ENCODE measurements around the gene LMAN2. TPM values are rescaled to one million over a fixed set of nuclear protein-coding genes. Genes with fewer than 3 reads are reported as not detected.
"Not testable (repeated sequence)": the region's sequence is repeated elsewhere in the genome, so short reads cannot be mapped to it uniquely, and the experiment has no call there.

LMAN2 gene
- total RNA-seq, 1 donor from 2014 or later: 130 TPM

DNA sequence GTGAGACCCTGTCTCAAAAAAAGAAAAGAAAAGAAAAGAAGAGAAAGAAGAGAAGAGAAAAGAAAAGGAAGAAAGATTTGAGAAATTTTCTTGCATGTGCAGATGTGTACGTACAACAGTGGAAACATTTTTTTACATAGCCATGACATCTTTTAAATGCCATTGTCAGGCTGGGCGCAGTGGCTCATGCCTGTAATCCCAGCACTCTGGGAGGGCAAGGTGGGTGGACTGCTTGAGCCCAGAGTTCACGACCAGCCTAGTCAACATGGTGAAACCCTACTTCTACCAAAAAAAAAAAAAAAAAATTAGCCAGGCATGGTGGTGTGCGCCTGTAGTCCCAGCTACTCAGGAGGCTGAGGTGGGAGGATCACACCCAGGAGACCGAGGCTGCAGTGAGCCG lies 6.6 kb downstream of the LMAN2 start:
- H3K27me3 Mint-ChIP-seq (ENCODE audit: low read depth): no peaks in the 10 kb centered on the region
- no peak for DNase-seq (ENCODE audit: low spot score)
- H3K27ac Mint-ChIP-seq: no peak overlapping the region
- H3K4me3 Mint-ChIP-seq (ENCODE audit: low read depth): no peak overlapping the region
- intact Hi-C loops (cut with micrococcal nuclease): no loop called here
- peaks cover 2% of the 10 kb centered on the region for H3K9me3 Mint-ChIP-seq
- H3K4me1 Mint-ChIP-seq (ENCODE audit: low read depth): peaks cover 32% of the 10 kb centered on the region
- H3K36me3 Mint-ChIP-seq (ENCODE audit: low read depth): peaks cover 60% of the 10 kb centered on the region

DNA sequence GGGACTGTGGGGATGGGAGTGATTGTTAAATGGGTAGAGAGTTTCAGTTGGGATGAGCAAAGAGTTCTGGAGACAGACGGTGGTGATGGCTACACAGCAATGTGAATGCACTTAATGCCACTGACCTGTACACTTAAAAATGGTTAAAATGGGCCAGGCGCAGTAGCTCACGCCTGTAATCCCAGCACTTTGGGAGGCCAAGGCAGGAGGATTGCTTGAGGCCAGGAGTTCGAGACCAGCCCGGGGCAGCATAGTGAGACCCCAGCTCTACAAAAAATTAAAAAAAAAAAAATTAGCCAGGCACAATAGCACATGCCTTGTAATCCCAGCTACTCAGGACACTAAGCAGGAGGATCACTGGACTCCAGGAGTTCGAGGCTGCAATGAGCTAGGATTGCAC lies 7.7 kb downstream of the LMAN2 start:
- peaks cover 28% of the 10 kb centered on the region for H3K4me1 Mint-ChIP-seq (ENCODE audit: low read depth)
- no peaks in the 10 kb centered on the region for H3K27me3 Mint-ChIP-seq (ENCODE audit: low read depth)
- DNase-seq (ENCODE audit: low spot score): no peak
- peaks cover 56% of the 10 kb centered on the region for H3K36me3 Mint-ChIP-seq (ENCODE audit: low read depth)
- H3K9me3 Mint-ChIP-seq: peaks cover 5% of the 10 kb centered on the region
- peak overlapping the region; percentile 6 for H3K27ac Mint-ChIP-seq
- no peak overlapping the region for H3K4me3 Mint-ChIP-seq (ENCODE audit: low read depth)
- intact Hi-C loops (cut with micrococcal nuclease): no loop called here

DNA sequence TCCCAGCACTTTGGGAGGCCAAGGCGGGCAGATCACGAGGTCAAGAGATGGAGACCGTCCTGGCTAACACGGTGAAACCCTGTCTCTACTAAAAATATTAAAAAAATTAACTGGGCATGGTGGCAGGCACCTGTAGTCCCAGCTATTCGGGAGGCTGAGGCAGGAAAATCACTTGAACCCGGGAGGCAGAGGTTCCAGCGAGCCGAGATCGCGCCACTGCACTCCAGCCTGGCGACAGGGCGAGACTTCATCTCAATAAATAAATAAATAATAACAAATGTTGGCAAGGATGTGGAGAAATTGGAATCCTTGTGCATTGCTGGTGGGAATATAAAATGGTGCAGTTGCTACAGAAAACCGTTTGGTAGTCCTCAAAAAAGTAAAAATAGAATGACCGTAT lies 8.5 kb downstream of the LMAN2 start:
- intact Hi-C loops (cut with micrococcal nuclease); H3K9me3 Mint-ChIP-seq; H3K4me3 Mint-ChIP-seq (ENCODE audit: low read depth); H3K27ac Mint-ChIP-seq; H3K27me3 Mint-ChIP-seq (ENCODE audit: low read depth); DNase-seq (ENCODE audit: low spot score): not testable (repeated sequence)
- peaks cover 56% of the 10 kb centered on the region for H3K36me3 Mint-ChIP-seq (ENCODE audit: low read depth)
- peaks cover 28% of the 10 kb centered on the region for H3K4me1 Mint-ChIP-seq (ENCODE audit: low read depth)

DNA sequence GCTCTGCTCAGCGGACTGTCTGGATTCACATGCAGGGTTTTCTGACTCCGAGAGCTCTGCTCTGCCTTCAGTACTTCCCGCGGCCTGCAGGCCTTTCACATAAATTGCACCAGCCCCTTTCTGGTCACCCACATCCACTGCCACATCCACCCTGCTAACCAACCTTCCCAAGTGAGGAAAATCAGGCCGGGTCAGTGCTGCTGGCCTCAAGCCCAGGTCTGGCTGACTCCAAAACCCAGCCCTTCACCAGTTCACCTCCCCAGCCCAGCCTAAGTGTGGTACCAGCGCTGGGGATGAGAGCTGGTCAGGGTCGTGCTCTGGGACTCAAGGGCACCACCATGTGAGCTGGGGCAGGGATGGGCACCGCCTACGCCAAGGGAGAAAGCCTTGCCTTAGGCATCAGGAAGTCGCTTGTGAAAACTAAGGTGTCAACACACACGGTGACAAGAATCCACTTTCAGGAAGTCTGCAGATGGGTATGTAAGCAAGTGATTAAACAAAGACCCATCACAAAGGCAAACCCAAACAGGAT lies 12.3 kb downstream of the LMAN2 start:
- H3K27ac Mint-ChIP-seq: no peak overlapping the region
- no peak overlapping the region for H3K4me3 Mint-ChIP-seq (ENCODE audit: low read depth)
- H3K36me3 Mint-ChIP-seq (ENCODE audit: low read depth): peaks cover 62% of the 10 kb centered on the region
- H3K27me3 Mint-ChIP-seq (ENCODE audit: low read depth): no peaks in the 10 kb centered on the region
- peaks cover 17% of the 10 kb centered on the region for H3K4me1 Mint-ChIP-seq (ENCODE audit: low read depth)
- intact Hi-C loops (cut with micrococcal nuclease): no loop called here
- peaks cover 5% of the 10 kb centered on the region for H3K9me3 Mint-ChIP-seq
- no peak for DNase-seq (ENCODE audit: low spot score)

DNA sequence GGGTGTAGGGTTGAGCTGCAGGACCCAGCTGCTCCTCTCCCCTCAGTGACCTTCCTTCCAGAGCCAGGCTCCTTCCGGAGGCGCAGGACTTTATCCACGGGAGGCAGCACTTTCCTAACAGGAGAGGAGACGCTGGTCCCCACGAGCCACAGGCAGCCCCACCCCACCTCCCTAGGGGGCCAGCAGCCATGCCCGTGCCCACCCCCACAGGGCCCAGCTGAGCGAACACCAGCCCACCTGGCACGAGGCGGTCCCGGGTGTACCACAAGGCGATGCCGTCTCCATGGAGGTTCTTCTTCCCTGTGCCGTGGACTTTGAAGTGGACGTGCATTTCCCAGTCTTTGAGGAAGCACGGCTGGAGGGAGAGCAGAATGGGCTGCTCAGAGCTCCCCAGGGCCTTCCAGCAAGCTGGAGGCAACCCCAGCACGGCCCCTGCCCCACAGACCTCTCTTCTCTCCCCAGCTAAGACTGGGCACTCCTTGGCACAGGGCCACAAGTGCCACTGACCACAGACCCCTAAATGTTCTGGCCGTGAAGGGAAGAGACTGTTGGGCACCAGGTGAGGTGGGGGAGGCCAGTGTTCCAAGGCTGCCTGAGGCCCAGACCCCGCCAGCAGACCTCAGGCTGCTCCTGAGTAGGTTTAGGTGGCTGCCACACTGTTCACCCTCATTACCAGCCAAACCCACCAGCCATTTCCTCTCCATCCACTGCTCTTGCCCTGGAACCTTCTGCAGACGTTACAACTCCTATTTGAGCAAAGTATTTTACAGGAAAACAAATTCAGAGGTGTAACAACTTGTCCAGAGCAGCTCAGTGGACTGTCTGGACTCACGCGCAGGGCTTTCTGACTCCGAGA lies 13.0 kb downstream of the LMAN2 start:
- Mint-ChIP-seq H3K4me3 (ENCODE audit: low read depth) (no peak overlapping the region), H3K27ac (no peak overlapping the region), H3K27me3 (ENCODE audit: low read depth) (no peaks in the 10 kb centered on the region), H3K9me3 (peaks cover 5% of the 10 kb centered on the region), H3K4me1 (ENCODE audit: low read depth) (peaks cover 14% of the 10 kb centered on the region), H3K36me3 (ENCODE audit: low read depth) (peaks cover 65% of the 10 kb centered on the region)
- intact Hi-C loops (cut with micrococcal nuclease): no loop called here
- no peak for DNase-seq (ENCODE audit: low spot score)

DNA sequence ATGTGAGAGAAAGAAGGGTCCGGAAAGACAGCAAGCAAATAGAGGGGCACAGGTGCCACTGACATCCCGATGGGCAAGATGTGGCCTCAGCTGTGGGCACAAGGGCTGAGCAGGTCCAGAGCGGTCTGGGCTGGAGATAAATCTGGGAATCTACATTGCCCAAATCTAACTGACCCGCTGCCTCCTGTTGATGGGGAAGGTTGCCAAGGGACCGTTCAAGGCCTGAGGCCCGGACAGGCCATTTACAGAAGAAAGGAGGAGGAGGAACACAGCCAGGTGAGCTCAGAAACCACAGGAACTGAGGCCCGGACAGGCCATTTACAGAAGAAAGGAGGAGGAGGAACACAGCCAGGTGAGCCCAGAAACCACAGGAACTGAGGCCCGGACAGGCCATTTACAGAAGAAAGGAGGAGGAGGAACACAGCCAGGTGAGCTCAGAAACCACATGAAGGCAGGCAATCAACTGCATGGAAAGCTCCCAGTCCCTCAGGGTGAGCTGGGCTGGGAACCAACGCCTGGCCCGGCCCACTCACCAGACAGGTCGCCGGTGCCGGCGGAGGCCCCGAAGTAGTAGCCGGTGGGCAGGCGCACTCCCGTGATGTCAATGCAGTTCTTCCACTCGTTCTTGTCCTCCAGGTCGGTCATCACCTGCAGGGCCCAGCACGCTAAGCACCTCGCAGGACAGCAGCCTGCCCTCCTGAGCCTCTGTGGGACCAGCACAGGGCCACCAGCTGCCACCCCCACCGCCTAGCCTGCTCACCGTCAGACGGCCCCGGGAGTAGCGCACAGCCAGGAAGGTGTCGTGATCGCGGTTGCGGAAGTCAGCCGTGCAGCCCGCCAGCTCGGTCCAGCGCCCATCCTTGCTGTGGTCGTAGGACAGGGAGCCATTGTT lies 14.6 kb downstream of the LMAN2 start:
- intact Hi-C loops (cut with micrococcal nuclease): no loop called here
- H3K4me3 Mint-ChIP-seq (ENCODE audit: low read depth): no peak overlapping the region
- H3K4me1 Mint-ChIP-seq (ENCODE audit: low read depth): peaks cover 13% of the 10 kb centered on the region
- H3K36me3 Mint-ChIP-seq (ENCODE audit: low read depth): peaks cover 63% of the 10 kb centered on the region
- H3K27me3 Mint-ChIP-seq (ENCODE audit: low read depth): no peaks in the 10 kb centered on the region
- no peak for DNase-seq (ENCODE audit: low spot score)
- peaks cover 5% of the 10 kb centered on the region for H3K9me3 Mint-ChIP-seq
- no peak overlapping the region for H3K27ac Mint-ChIP-seq

DNA sequence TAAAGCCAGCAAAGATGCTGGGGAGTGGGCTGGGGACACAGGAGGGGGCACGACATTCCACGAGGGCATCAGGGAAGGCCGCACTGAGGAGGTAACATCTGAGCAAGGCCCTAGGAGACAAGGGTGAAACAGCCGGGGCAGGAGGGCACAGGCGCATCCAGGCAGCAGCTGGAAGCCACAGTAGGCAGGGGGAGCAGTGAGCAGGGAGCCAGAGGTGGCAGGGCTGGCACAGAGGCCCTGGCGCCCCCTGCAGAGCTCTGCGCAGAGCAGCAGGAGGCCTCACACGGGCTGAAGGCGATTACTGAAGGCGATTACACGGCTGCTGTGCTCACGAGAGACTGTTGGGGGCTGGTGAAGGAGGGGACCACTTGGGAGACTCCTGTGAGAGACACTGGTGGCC lies 15.4 kb downstream of the LMAN2 start:
- Mint-ChIP-seq H3K27ac (no peak overlapping the region), H3K4me3 (ENCODE audit: low read depth) (no peak overlapping the region), H3K4me1 (ENCODE audit: low read depth) (peaks cover 7% of the 10 kb centered on the region), H3K9me3 (peaks cover 5% of the 10 kb centered on the region), H3K36me3 (ENCODE audit: low read depth) (peaks cover 62% of the 10 kb centered on the region), H3K27me3 (ENCODE audit: low read depth) (no peaks in the 10 kb centered on the region)
- intact Hi-C loops (cut with micrococcal nuclease): no loop called here
- DNase-seq (ENCODE audit: low spot score): no peak

DNA sequence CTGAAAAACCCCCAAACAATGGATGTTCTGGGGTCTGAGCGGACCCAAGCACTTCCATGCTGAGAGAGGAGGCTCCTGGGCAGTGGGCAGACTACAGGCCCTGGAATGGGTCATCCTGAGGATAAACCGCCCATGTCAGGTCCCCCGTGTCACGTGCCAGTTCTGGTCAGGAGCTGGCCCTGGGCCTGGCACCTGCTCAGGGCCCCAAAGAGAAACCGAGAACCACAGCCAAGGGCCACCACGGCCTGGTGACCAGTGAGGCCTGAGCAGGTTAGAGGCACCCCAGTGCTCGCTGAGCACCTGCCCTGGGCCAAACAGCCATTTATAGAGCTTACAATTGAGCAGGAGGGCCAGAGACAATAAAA lies 15.8 kb downstream of the LMAN2 start:
- Mint-ChIP-seq H3K9me3 (peaks cover 5% of the 10 kb centered on the region), H3K27me3 (ENCODE audit: low read depth) (no peaks in the 10 kb centered on the region), H3K4me3 (ENCODE audit: low read depth) (no peak overlapping the region), H3K36me3 (ENCODE audit: low read depth) (peaks cover 66% of the 10 kb centered on the region), H3K4me1 (ENCODE audit: low read depth) (peaks cover 7% of the 10 kb centered on the region), H3K27ac (no peak overlapping the region)
- intact Hi-C loops (cut with micrococcal nuclease): no loop called here
- no peak for DNase-seq (ENCODE audit: low spot score)

DNA sequence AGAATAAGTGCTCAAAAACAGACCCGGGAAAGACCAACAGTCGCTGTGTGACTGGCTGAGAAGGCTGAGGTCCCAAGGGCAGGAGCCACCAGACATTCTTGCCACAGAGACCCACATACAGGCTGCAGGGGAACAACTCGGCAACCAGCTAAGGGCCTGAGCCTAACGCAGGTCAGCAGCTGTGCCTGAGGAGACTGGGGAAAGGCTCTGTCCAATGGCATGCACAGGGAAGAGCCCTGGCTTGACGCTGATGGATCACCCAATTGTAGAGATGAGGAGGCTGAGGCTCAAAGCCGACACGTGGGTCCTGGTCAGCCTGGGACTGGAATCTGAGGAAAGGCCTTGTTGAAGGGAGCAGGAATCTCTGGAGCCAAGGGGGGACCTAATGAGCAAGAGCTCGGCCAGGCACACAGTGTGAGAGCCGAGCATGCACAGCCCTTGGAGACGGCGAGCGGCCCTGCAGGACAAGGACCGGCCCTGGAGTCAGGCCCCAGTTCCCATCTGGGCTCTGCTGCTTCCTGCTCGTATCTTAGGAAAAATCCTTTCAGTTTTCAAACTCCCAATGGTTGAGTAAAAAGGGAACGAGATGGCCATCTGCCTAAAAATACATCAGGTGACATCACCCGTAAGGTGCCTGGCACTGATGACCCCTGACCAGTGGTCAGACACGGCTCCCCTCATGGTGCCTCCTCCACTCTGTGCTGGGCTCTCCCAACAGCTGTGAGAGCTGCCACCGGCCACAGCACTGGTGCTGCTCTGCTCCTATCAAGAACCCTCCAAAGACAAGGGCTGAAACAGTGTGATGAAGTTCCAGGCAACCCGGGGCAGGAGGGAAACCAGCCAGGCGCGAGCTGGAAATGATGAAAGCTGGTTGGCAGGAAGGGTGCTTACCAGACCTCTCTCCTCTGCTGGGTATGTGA lies 16.4 kb downstream of the LMAN2 start:
- no peaks in the 10 kb centered on the region for H3K27me3 Mint-ChIP-seq (ENCODE audit: low read depth)
- H3K4me3 Mint-ChIP-seq (ENCODE audit: low read depth): no peak overlapping the region
- H3K9me3 Mint-ChIP-seq: peaks cover 4% of the 10 kb centered on the region
- peaks cover 7% of the 10 kb centered on the region for H3K4me1 Mint-ChIP-seq (ENCODE audit: low read depth)
- H3K36me3 Mint-ChIP-seq (ENCODE audit: low read depth): peaks cover 68% of the 10 kb centered on the region
- no peak for DNase-seq (ENCODE audit: low spot score)
- H3K27ac Mint-ChIP-seq: no peak overlapping the region
- intact Hi-C loops (cut with micrococcal nuclease): no loop called here

DNA sequence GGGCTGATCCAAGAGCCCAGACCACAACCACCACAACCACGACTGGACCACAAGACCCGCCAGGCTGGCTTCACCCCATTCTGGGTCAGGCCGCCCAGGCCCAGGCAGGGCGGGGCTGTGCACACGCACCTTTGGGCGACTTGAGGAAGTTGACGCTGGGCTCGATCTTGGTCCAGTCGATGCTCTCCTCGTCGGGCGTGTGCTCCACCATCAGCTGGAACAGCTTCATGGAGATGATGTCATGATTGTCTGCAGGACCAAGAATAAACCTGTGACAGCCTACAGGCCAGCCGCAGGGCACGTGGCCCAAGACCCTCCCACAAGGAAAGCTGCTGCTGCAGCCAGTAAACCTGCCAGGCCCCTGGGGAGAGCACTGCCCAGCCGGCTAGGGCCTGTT lies 17.3 kb downstream of the LMAN2 start:
- peaks cover 61% of the 10 kb centered on the region for H3K36me3 Mint-ChIP-seq (ENCODE audit: low read depth)
- H3K27me3 Mint-ChIP-seq (ENCODE audit: low read depth): no peaks in the 10 kb centered on the region
- H3K4me1 Mint-ChIP-seq (ENCODE audit: low read depth): no peaks in the 10 kb centered on the region
- H3K27ac Mint-ChIP-seq: no peak overlapping the region
- H3K9me3 Mint-ChIP-seq: no peaks in the 10 kb centered on the region
- H3K4me3 Mint-ChIP-seq (ENCODE audit: low read depth): no peak overlapping the region
- no peak for DNase-seq (ENCODE audit: low spot score)
- intact Hi-C loops (cut with micrococcal nuclease): no loop called here

DNA sequence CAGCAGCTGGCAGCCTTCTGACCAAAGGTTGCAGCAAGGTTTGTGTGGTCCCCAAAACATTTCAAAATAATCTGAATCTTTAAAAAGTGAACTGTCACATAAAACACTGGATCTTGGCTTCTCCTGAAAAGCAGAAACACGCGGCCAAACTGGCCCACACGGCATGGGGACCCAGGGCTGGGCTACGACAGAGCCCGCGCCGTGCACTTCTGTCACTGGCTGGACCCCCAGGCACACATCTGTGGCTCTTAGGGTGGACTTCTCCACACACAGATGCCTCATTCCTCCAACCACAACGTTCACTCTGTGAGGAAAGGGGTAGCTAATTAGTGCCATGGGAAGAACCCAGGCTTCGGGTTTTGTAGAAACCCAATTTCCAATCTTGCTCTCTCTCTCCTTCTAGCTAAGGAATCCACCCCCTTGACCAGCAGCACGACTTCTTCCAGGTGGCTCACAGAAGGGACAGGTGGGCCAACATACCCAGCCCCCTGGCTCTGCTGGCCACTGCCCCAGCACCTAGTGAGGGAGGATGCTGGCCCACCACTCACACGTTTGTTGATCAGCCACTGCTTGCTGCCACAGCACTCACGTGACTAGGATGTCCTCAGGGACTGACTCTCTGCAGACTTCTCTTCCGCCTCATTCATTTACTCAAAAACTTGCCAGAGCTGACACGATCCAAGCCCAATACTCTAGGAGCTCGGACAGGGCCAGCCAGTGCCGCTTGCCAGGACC lies 17.9 kb downstream of the LMAN2 start:
- no peak overlapping the region for H3K27ac Mint-ChIP-seq
- H3K4me1 Mint-ChIP-seq (ENCODE audit: low read depth): no peaks in the 10 kb centered on the region
- H3K27me3 Mint-ChIP-seq (ENCODE audit: low read depth): no peaks in the 10 kb centered on the region
- no peak overlapping the region for H3K4me3 Mint-ChIP-seq (ENCODE audit: low read depth)
- no peaks in the 10 kb centered on the region for H3K9me3 Mint-ChIP-seq
- intact Hi-C loops (cut with micrococcal nuclease): no loop called here
- peaks cover 63% of the 10 kb centered on the region for H3K36me3 Mint-ChIP-seq (ENCODE audit: low read depth)
- DNase-seq (ENCODE audit: low spot score): no peak

DNA sequence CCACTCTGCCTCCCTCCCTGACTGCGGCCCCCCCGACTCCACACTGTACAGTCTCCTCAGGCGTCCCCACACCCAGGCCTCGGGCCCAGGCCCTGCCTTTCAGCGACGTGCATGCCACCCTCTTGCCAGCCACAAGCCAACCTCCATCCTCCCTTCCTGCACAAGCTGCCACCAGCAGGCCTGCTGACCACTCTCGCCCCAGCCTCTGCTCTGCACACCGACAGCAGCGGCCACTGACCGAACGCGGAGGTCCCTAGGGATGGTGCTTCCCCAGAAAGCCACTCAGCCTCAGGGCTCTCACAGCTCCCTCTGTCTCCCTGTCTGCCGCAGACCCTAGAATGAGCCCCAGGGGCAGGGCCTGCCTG lies 18.6 kb downstream of the LMAN2 start:
- H3K9me3 Mint-ChIP-seq: no peaks in the 10 kb centered on the region
- peaks cover 64% of the 10 kb centered on the region for H3K36me3 Mint-ChIP-seq (ENCODE audit: low read depth)
- H3K4me3 Mint-ChIP-seq (ENCODE audit: low read depth): no peak overlapping the region
- intact Hi-C loops (cut with micrococcal nuclease): no loop called here
- H3K4me1 Mint-ChIP-seq (ENCODE audit: low read depth): peaks cover 2% of the 10 kb centered on the region
- H3K27ac Mint-ChIP-seq: no peak overlapping the region
- DNase-seq (ENCODE audit: low spot score): no peak
- no peaks in the 10 kb centered on the region for H3K27me3 Mint-ChIP-seq (ENCODE audit: low read depth)
